Choroid plexus epithelial cell (primary cell): ENCODE results near the gene ZP3.
"Not testable (repeated sequence)": the region's sequence is repeated elsewhere in the genome, so short reads cannot be mapped to it uniquely, and the experiment has no call there.

Source experiments
- DNase-seq: peaks from one replicate; pipeline ENCODE4 v3.0.0-alpha.2; 2010; ENCODE audit warnings: low read depth
- H3K4me3 ChIP-seq: 2 replicates; pipeline ENCODE4 v1.5.1; 2011; ENCODE audit warnings: low read depth, mild to moderate bottlenecking, control low read depth, low read length, moderate library complexity
- CTCF ChIP-seq: conservative IDR thresholded peaks from 2 replicates; pipeline ENCODE4 v1.5.1; 2011; ENCODE audit warnings: low read depth, mild to moderate bottlenecking, control low read depth, inconsistent platforms, low read length, moderate library complexity

ZP3 gene

GRCh38 chr7:76386691-76387260, 38.0 kb upstream of the ZP3 start:
- DNase-seq, result no peak
- H3K4me3 ChIP-seq, result no peak overlapping the region
- TF ChIP-seq CTCF, result no peak

- not testable (repeated sequence) for H3K4me3 ChIP-seq, DNase-seq
Observed at GRCh38 chr7:76387789-76388188, 37.0 kb upstream of the ZP3 start.

GRCh38 chr7:76390092-76390491, 34.7 kb upstream of the ZP3 start:
- no peak overlapping the region for H3K4me3 ChIP-seq
- DNase-seq, result no peak

GRCh38 chr7:76392531-76393115, 32.1 kb upstream of the ZP3 start:
- DNase-seq, result no peak
- peak overlapping the region; percentile 53 for H3K4me3 ChIP-seq
- TF ChIP-seq CTCF, result no peak

More at GRCh38 chr7:76390092-76390491, 34.7 kb upstream of the ZP3 start:
- TF ChIP-seq CTCF, result no peak

GRCh38 chr7:76393116-76394031, 31.4 kb upstream of the ZP3 start:
- H3K4me3 ChIP-seq, result peak overlapping the region; percentile 77
- DNase-seq, result peak; percentile 84
- TF ChIP-seq CTCF, result no peak

GRCh38 chr7:76394957-76395356, 29.8 kb upstream of the ZP3 start:
- H3K4me3 ChIP-seq, result no peak overlapping the region
- DNase-seq, result no peak
- TF ChIP-seq CTCF, result no peak

GRCh38 chr7:76395605-76395964, 29.2 kb upstream of the ZP3 start:
- not testable (repeated sequence) for DNase-seq, H3K4me3 ChIP-seq
